Activated T-cell treated with anti-CD3 and anti-CD28 coated beads, Interleukin-2, amount 50 U/mL, for 24 hours (primary cell): Measurements from ENCODE around the gene SRBD1.
"Not testable (repeated sequence)": the region's sequence is repeated elsewhere in the genome, so short reads cannot be mapped to it uniquely, and the experiment has no call there.

Experiments
- DNase-seq: peaks from one replicate; pipeline ENCODE4 v3.0.0-alpha.2; 2020
- H3K27ac Mint-ChIP-seq: 2 replicates; pipeline ENCODE4 v1.8.0; 2020; ENCODE audit warnings: mild to moderate bottlenecking, mixed read lengths
- H3K27me3 Mint-ChIP-seq: 2 replicates; pipeline ENCODE4 v1.8.0; 2020; ENCODE audit warnings: mixed read lengths
- H3K36me3 Mint-ChIP-seq: 2 replicates; pipeline ENCODE4 v1.8.0; 2020; ENCODE audit warnings: low read depth, mixed read lengths
- H3K4me1 Mint-ChIP-seq: 2 replicates; pipeline ENCODE4 v1.8.0; 2020; ENCODE audit warnings: low read depth, mixed read lengths
- H3K4me3 Mint-ChIP-seq: 2 replicates; pipeline ENCODE4 v1.8.0; 2020; ENCODE audit warnings: mild to moderate bottlenecking, moderate library complexity, mixed read lengths
- H3K9me3 Mint-ChIP-seq: 2 replicates; pipeline ENCODE4 v1.8.0; 2020; ENCODE audit warnings: mixed read lengths

SRBD1 gene

DNA sequence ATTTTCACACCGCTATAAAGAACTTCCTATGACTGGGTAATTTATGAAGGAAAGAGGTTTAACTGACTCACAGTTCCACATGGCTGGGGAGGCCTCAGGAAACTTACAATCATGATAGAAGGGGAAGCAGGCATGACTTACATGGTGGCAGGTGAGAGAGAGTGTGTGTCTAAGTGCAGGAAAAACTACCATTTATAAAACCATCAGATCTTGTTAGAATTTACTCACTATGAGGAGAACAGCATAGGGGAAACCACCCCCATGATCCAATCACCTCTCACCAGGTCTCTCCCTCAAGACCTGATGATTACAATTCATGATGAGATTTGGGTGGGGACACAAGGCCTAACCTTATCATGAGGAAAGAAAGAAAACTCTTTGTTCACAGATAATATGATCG lies 174.6 kb downstream of the SRBD1 start:
- Mint-ChIP-seq H3K36me3 (peaks cover 51% of the 10 kb centered on the region), H3K27me3 (no peaks in the 10 kb centered on the region), H3K4me1 (peaks cover 15% of the 10 kb centered on the region), H3K27ac (peak overlapping the region; percentile 20), H3K9me3 (peaks cover 9% of the 10 kb centered on the region), H3K4me3 (no peak overlapping the region)
- DNase-seq = no peak

DNA sequence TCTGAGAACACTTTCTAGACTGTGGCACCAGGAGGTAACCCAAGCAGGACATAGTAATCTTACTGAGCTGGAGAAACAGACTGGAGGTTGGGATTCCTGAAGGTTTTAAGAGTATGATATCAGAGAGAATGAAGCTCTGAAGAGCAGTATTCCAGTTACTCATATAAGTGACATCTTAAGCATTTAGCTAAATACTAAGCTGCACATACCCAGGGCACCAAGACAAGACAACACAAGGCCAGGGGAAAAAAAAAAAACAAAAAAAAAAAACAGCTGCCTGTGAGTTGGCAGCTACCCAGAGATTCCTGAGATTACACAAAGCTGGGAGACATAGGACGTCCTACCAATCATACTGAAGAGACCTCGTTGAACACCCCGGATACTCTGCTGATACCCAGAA lies 175.8 kb downstream of the SRBD1 start:
- DNase-seq = no peak
- Mint-ChIP-seq H3K9me3 (peaks cover 9% of the 10 kb centered on the region), H3K4me3 (no peak overlapping the region), H3K36me3 (peaks cover 55% of the 10 kb centered on the region), H3K4me1 (peaks cover 15% of the 10 kb centered on the region), H3K27me3 (no peaks in the 10 kb centered on the region), H3K27ac (no peak overlapping the region)

DNA sequence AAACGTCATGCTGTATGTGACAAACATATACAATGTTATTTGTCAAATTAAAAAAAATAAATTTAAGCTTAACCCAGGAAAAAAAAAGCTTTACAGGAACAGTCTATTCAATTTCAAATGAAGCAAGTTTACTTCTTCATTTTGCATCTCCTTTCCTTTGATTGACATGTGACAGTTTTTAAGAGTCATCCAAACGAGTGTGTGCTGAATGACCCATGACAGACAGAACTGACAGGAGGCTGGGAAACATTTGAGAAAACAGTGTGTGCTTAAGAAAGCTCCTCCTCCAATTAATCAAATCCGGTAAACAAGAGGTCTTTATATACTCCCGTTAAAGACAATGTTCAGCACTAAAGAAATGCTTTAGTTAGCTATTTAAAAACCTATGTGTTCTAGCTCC lies 177.7 kb downstream of the SRBD1 start:
- Mint-ChIP-seq H3K27ac (no peak overlapping the region), H3K4me3 (no peak overlapping the region), H3K36me3 (peaks cover 59% of the 10 kb centered on the region), H3K27me3 (no peaks in the 10 kb centered on the region), H3K4me1 (peaks cover 17% of the 10 kb centered on the region), H3K9me3 (peaks cover 9% of the 10 kb centered on the region)
- DNase-seq = no peak

- no peaks in the 10 kb centered on the region for H3K27me3 Mint-ChIP-seq
- H3K27ac Mint-ChIP-seq = no peak overlapping the region
- H3K36me3 Mint-ChIP-seq = peaks cover 55% of the 10 kb centered on the region
- H3K9me3 Mint-ChIP-seq = peaks cover 7% of the 10 kb centered on the region
- H3K4me3 Mint-ChIP-seq = no peak overlapping the region
- no peak for DNase-seq
- H3K4me1 Mint-ChIP-seq = peaks cover 17% of the 10 kb centered on the region
Measured at GRCh38 chr2:45432406-45432805, 178.7 kb downstream of the SRBD1 start.

- not testable (repeated sequence) for H3K4me3 Mint-ChIP-seq, H3K27ac Mint-ChIP-seq, DNase-seq, H3K4me1 Mint-ChIP-seq, H3K27me3 Mint-ChIP-seq, H3K9me3 Mint-ChIP-seq
- H3K36me3 Mint-ChIP-seq = peaks cover 31% of the 10 kb centered on the region
Measured at GRCh38 chr2:45426025-45426424, 185.0 kb downstream of the SRBD1 start.

GRCh38 chr2:45422921-45423320 lies 188.1 kb downstream of the SRBD1 start:
- Mint-ChIP-seq H3K4me1 (peaks cover 1% of the 10 kb centered on the region), H3K27me3 (no peaks in the 10 kb centered on the region), H3K4me3 (no peak overlapping the region), H3K9me3 (no peaks in the 10 kb centered on the region), H3K27ac (no peak overlapping the region), H3K36me3 (peaks cover 35% of the 10 kb centered on the region)
- no peak for DNase-seq

DNA sequence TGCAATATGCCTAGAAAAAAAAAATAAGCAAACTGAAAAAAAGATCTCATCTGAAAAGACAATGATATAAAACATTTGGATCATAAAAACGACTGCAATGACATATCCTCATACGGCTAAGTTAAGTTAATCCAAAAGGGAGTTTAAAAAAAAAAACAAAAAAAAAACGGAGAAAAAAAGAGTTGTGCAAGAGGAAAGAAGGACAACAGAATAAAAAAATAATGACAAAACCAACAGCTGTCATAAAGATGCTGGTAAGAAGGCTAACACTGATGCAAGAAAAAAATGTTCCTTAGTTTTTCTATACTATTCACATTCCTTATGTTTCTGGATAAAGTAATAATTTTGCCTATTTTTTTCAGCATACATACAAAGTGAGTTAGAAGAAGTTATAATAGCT lies 192.5 kb downstream of the SRBD1 start:
- no peaks in the 10 kb centered on the region for H3K9me3 Mint-ChIP-seq
- DNase-seq = no peak
- no peaks in the 10 kb centered on the region for H3K27me3 Mint-ChIP-seq
- H3K36me3 Mint-ChIP-seq = peaks cover 40% of the 10 kb centered on the region
- no peaks in the 10 kb centered on the region for H3K4me1 Mint-ChIP-seq
- H3K4me3 Mint-ChIP-seq = no peak overlapping the region
- H3K27ac Mint-ChIP-seq = no peak overlapping the region

- Mint-ChIP-seq H3K36me3 (peaks cover 65% of the 10 kb centered on the region), H3K27ac (no peak overlapping the region), H3K4me1 (no peaks in the 10 kb centered on the region), H3K9me3 (no peaks in the 10 kb centered on the region), H3K4me3 (no peak overlapping the region), H3K27me3 (no peaks in the 10 kb centered on the region)
- no peak for DNase-seq
Measured at GRCh38 chr2:45415534-45416123, 195.4 kb downstream of the SRBD1 start.

DNA sequence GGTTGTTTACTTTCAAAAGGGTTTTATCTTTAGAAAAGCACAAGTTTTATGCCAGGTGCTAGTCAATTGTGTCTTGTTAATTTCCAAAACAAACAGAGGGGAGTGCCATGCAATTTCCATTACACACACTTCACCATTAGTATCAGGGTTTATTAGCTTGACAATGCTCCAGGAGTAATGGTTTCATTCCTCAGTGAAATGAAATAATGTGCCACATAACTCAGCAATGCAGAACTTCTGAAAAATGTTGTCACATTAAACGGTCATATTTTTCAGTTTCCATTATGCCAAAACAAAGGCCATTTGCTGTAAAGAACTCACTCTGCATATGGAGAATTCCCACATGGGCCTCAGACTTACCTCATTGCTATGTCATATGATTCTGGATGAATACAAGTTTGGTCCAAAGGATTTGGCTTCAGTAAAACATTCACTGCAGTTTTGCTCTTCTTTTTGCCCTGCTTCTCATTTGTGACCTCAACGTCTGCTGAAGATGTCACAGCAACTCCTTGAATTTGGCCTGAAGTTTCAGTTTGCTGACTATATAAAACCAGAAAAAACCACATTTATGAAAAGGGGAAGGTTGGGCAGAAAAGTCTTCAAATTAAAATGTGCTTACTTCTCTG lies 198.2 kb downstream of the SRBD1 start:
- DNase-seq = no peak

GRCh38 chr2:45409677-45410076 lies 201.4 kb downstream of the SRBD1 start:
- no peak for DNase-seq
- no peak overlapping the region for H3K4me3 Mint-ChIP-seq
- no peaks in the 10 kb centered on the region for H3K4me1 Mint-ChIP-seq
- no peaks in the 10 kb centered on the region for H3K27me3 Mint-ChIP-seq
- H3K36me3 Mint-ChIP-seq = peaks cover 50% of the 10 kb centered on the region
- H3K9me3 Mint-ChIP-seq = no peaks in the 10 kb centered on the region
- H3K27ac Mint-ChIP-seq = no peak overlapping the region

More for the DNA sequence above, 198.2 kb downstream of the SRBD1 start:
- no peaks in the 10 kb centered on the region for H3K9me3 Mint-ChIP-seq
- H3K4me3 Mint-ChIP-seq = no peak overlapping the region
- no peaks in the 10 kb centered on the region for H3K4me1 Mint-ChIP-seq
- no peak overlapping the region for H3K27ac Mint-ChIP-seq
- H3K27me3 Mint-ChIP-seq = no peaks in the 10 kb centered on the region
- H3K36me3 Mint-ChIP-seq = peaks cover 64% of the 10 kb centered on the region

GRCh38 chr2:45406621-45407020 lies 204.4 kb downstream of the SRBD1 start:
- no peaks in the 10 kb centered on the region for H3K27me3 Mint-ChIP-seq
- no peak for DNase-seq
- H3K27ac Mint-ChIP-seq = no peak overlapping the region
- no peak overlapping the region for H3K4me3 Mint-ChIP-seq
- H3K4me1 Mint-ChIP-seq = no peaks in the 10 kb centered on the region
- no peaks in the 10 kb centered on the region for H3K9me3 Mint-ChIP-seq
- peaks cover 43% of the 10 kb centered on the region for H3K36me3 Mint-ChIP-seq

GRCh38 chr2:45404807-45405297 lies 206.2 kb downstream of the SRBD1 start:
- H3K36me3 Mint-ChIP-seq = peaks cover 33% of the 10 kb centered on the region
- H3K27ac Mint-ChIP-seq = no peak overlapping the region
- no peaks in the 10 kb centered on the region for H3K27me3 Mint-ChIP-seq
- DNase-seq = no peak
- no peaks in the 10 kb centered on the region for H3K9me3 Mint-ChIP-seq
- no peaks in the 10 kb centered on the region for H3K4me1 Mint-ChIP-seq
- H3K4me3 Mint-ChIP-seq = no peak overlapping the region

DNA sequence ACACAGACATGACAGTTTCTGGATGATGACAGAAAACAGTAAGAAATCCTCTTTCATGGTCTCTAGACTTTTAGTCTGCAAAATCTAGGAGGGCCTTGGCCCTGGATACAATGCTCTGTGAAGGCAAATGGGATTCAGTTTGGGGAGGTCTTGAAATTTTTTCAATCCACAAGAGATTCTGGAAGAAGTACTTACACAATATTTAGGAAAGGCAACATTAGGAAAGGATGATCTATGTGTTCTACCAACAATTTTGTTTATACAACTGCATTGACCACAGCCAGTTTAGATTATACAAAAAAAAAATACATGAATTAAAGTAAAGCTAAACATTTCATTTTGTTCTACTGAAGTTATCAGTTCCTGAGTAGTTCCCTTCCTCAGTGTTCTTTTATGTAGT lies 208.0 kb downstream of the SRBD1 start:
- no peak overlapping the region for H3K27ac Mint-ChIP-seq
- DNase-seq = no peak
- no peaks in the 10 kb centered on the region for H3K9me3 Mint-ChIP-seq
- H3K36me3 Mint-ChIP-seq = peaks cover 25% of the 10 kb centered on the region
- no peaks in the 10 kb centered on the region for H3K27me3 Mint-ChIP-seq
- H3K4me3 Mint-ChIP-seq = no peak overlapping the region
- no peaks in the 10 kb centered on the region for H3K4me1 Mint-ChIP-seq

DNA sequence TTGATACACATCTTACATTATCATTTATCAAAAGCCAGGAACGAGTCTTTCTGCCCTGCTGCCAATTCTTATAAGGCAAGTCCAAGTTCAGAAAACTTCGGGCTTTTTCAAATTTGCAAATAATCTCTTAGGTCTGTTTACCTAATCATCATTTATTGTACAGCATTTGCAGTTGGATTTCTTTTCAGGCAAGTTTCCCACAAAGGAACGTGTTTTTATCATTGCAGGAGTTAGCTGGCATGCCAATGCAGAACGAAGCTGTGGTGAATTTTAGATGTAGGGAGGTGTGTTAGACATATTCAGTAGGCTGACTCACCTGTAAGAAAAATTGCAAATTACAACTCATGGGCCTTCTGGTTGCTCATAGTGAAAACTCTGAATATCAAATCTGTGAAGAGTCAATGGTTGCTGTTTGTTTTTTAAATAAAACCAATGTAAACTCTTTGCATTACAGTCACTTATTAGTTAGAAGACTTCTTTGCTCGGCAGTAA lies 209.6 kb downstream of the SRBD1 start:
- Mint-ChIP-seq H3K4me3 (no peak overlapping the region), H3K36me3 (peaks cover 23% of the 10 kb centered on the region), H3K9me3 (no peaks in the 10 kb centered on the region), H3K27ac (no peak overlapping the region), H3K4me1 (no peaks in the 10 kb centered on the region), H3K27me3 (no peaks in the 10 kb centered on the region)
- DNase-seq = no peak

DNA sequence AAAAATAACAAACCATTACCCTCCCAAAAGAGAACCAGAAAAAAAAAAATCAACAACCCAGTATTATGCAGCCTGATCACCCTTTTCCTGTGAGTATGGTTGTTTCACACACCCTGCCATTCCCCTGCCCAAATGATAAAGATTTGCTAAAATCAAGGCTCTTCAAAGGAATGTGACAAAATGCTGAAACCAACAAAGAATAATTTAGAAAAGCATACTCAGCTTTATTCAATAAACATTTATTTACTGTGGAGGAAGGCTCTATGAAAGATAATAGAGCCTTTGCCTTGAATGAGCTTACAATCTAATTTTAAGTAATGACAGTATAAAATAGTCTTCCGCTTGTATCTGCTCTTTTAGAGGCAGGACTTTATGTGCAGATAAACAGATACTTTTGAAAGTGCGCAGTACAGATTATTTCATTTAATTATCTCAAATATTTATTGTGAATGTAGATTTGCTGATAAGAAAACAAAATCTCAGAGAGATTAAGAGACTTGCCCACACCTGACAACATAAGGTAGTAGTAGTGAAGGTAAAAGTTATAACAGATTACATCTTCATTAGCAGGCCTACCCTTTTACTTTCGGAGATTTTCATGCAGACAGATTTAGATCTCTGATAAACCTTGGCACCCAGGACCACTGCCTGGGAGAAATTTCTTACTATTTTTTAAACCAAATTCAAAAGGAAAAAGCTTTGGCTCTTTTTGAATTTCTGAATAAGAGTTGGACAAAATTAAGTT lies 211.9 kb downstream of the SRBD1 start:
- Mint-ChIP-seq H3K4me3 (no peak overlapping the region), H3K27me3 (no peaks in the 10 kb centered on the region)

More for the DNA sequence above, 211.9 kb downstream of the SRBD1 start:
- Mint-ChIP-seq H3K4me1 (no peaks in the 10 kb centered on the region), H3K9me3 (no peaks in the 10 kb centered on the region), H3K27ac (no peak overlapping the region), H3K36me3 (peaks cover 27% of the 10 kb centered on the region)
- DNase-seq = no peak
